RWPE2 (cell line): Measurements from ENCODE around the gene PROK1.

Experiments used
- ATAC-seq: fragments of 200-7000 bp; cut with Tn5 transposase; 3 replicates; pipeline ENCODE4 v1.9.1; 2021; ENCODE audit warnings: low read depth
- DNase-seq: peaks from one replicate; pipeline ENCODE4 v3.0.0-alpha.2; 2020; ENCODE audit warnings: low spot score
- H3K27ac ChIP-seq: fragments of 450-650 bp; 2 replicates; pipeline ENCODE4 v1.5.1; 2017; ENCODE audit warnings: mild to moderate bottlenecking; ENCODE audit not compliant: poor library complexity, severe bottlenecking
- H3K27me3 ChIP-seq: fragments of 250-450 bp; sonication (Bioruptor Pico); 2 replicates; pipeline ENCODE4 v1.5.1; 2021; ENCODE audit warnings: mild to moderate bottlenecking, moderate library complexity; ENCODE audit not compliant: insufficient read depth, poor library complexity, severe bottlenecking
- H3K36me3 ChIP-seq: fragments of 250-450 bp; sonication (Bioruptor Pico); 2 replicates; pipeline ENCODE4 v1.5.1; 2020; ENCODE audit warnings: low read depth, mild to moderate bottlenecking, moderate library complexity
- H3K4me1 ChIP-seq: fragments of 250-450 bp; sonication (Bioruptor Pico); 2 replicates; pipeline ENCODE4 v1.5.1; 2021; ENCODE audit warnings: mild to moderate bottlenecking, moderate library complexity; ENCODE audit not compliant: insufficient read depth, poor library complexity, severe bottlenecking
- H3K4me3 ChIP-seq: fragments of 250-450 bp; sonication (Bioruptor Pico); 2 replicates; pipeline ENCODE4 v1.5.1; 2021; ENCODE audit warnings: mild to moderate bottlenecking, moderate library complexity; ENCODE audit not compliant: severe bottlenecking
- H3K9me3 ChIP-seq: fragments of 250-450 bp; sonication (Bioruptor Pico); 2 replicates; pipeline ENCODE4 v1.5.1; 2021; ENCODE audit warnings: mild to moderate bottlenecking, moderate library complexity; ENCODE audit not compliant: severe bottlenecking
- CTCF ChIP-seq: fragments of 450-650 bp; IDR thresholded peaks from one replicate; pipeline ENCODE4 v1.5.1; 2017; ENCODE audit warnings: mild to moderate bottlenecking, moderate library complexity; ENCODE audit not compliant: poor library complexity, severe bottlenecking

PROK1 gene

GRCh38 chr1:110418729-110419128 is 32.2 kb upstream of the PROK1 start:
- Histone ChIP-seq H3K4me3 (no peak overlapping the region), H3K27me3 (no peaks in the 10 kb centered on the region), H3K36me3 (no peaks in the 10 kb centered on the region), H3K9me3 (no peaks in the 10 kb centered on the region), H3K4me1 (no peaks in the 10 kb centered on the region), H3K27ac (no peak overlapping the region)
- no peak for ATAC-seq
- no peak for DNase-seq
- no peak for TF ChIP-seq CTCF

DNA sequence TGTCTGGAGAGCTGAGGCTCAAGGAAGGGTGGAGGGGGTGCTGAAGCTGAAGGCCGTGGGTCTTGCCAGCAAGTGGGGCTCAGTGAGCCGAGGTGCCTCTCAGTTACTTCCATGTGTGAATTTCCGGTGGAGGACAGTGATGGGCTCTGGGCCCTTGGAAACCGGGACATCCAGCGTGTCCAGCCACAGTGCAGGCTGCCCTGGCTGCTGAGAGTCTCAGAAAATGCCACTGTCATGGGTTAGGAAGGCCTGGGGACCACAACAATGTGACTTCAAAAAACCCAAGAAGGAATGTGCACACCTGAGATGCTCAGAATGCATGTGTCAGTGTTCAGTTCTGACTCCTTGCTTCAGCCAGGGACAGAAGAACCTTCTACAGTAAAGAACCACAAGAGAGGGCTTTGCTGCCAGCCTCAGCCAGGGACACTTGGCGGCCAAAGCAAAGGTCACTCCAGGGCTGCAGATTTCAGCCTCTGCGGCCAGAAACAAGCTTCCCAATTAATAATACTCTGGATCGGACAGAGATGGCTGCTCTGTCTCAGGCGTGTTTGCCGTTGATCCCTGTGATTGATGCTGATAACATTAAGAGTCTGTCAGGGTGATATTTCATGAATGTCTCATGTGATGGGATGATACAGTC is 30.8 kb upstream of the PROK1 start:
- H3K4me1 ChIP-seq = no peaks in the 10 kb centered on the region
- no peak for TF ChIP-seq CTCF
- H3K4me3 ChIP-seq = no peak overlapping the region
- no peaks in the 10 kb centered on the region for H3K27me3 ChIP-seq
- H3K36me3 ChIP-seq = no peaks in the 10 kb centered on the region
- no peak overlapping the region for H3K27ac ChIP-seq
- no peaks in the 10 kb centered on the region for H3K9me3 ChIP-seq
- DNase-seq = no peak
- no peak for ATAC-seq

- Histone ChIP-seq H3K4me1 (no peaks in the 10 kb centered on the region), H3K27me3 (no peaks in the 10 kb centered on the region), H3K4me3 (no peak overlapping the region), H3K36me3 (no peaks in the 10 kb centered on the region), H3K9me3 (no peaks in the 10 kb centered on the region), H3K27ac (no peak overlapping the region)
- TF ChIP-seq CTCF = no peak
- peak; percentile 57; the same call in 2 of the 3 replicates for ATAC-seq
- no peak for DNase-seq
Measured at GRCh38 chr1:110420874-110421793, 29.8 kb upstream of the PROK1 start.

DNA sequence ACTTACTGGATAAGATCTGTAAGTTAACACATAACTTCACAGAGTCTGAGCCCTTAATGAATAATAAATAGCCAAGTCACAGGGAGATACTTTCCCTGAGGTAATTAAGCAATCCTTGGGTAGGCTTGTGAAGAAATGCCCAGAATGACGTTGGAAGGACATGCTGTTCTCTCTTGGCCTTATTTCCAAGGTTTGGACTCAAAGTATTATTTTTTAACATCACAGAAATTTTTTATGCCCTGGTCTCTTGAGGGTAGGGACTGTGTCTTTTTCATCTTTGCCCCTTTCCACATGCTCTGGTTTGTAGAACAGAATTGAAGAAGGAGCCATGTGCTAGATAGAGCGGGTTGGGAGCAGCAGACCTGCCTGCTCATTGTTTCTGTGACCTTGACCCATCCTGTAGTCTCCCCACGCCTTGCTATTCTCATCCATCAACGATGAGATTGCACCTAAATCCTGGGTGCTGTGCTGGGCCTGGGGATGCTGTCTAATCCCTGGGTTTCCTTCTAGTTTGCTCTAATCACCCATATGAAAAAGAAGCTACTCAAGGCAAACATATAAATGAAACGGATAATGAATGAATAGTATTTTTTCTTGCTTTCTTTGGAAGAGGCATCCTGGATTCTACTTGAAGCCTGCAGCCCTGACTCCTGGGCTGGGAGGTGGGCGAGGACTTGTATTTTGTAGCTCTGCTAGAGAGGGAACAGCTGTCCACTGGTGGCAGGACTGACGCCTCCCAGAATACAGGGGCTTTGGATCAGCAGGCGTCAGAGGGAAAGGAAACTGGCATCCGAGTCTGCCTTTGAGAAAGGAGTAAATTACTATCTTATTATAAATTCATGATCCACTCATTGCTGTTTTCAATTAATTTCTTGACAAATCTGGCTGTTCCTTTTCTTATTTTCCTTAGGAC is 26.0 kb upstream of the PROK1 start:
- H3K9me3 ChIP-seq = no peaks in the 10 kb centered on the region
- no peak overlapping the region for H3K27ac ChIP-seq
- no peaks in the 10 kb centered on the region for H3K36me3 ChIP-seq
- H3K27me3 ChIP-seq = no peaks in the 10 kb centered on the region
- no peak overlapping the region for H3K4me3 ChIP-seq
- no peaks in the 10 kb centered on the region for H3K4me1 ChIP-seq
- no peak for ATAC-seq
- no peak for DNase-seq
- TF ChIP-seq CTCF = no peak
